MCF 10A (cell line): ENCODE data around the gene MDGA2. TPM values are rescaled to one million over a fixed set of nuclear protein-coding genes. Genes with fewer than 3 reads are reported as not detected.

Experiments used
- BruUV-seq: library from RNA; stranded (reverse); fragments of 400-500 nt; replicated peaks from 2 replicates; lab custom pipeline; 2021; lab: Mats Ljungman, UMichigan
- CTCF ChIA-PET: fragments of 300-600 bp; sonication (Branson Sonifier 250); formaldehyde crosslinking; extraction: SDS; loops from one replicate; lab custom pipeline; 2021; ENCODE audit warnings: antibody characterized with exemption, inconsistent platforms; lab: Yijun Ruan, JAX
- POLR2A ChIA-PET: fragments of 300-600, 350-650 bp; sonication (Branson Sonifier 250); formaldehyde crosslinking; extraction: SDS; loops from one replicate; lab custom pipeline; 2020; ENCODE audit warnings: antibody characterized with exemption, inconsistent platforms; lab: Yijun Ruan, JAX
- DNase-seq: peaks from one replicate; pipeline ENCODE4 v3.0.0-alpha.2; 2018; ENCODE audit not compliant: unreplicated experiment
- H3K27ac Mint-ChIP-seq: one replicate; pipeline ENCODE4 v1.8.0; 2022; ENCODE audit warnings: mild to moderate bottlenecking, low read depth, mixed read lengths; ENCODE audit not compliant: unreplicated experiment
- H3K27me3 Mint-ChIP-seq: one replicate; pipeline ENCODE4 v1.8.0; 2022; ENCODE audit warnings: mixed read lengths; ENCODE audit not compliant: insufficient read depth, unreplicated experiment
- H3K36me3 Mint-ChIP-seq: one replicate; pipeline ENCODE4 v1.8.0; 2022; ENCODE audit warnings: mild to moderate bottlenecking, moderate library complexity, mixed read lengths; ENCODE audit not compliant: insufficient read depth, unreplicated experiment
- H3K4me1 Mint-ChIP-seq: one replicate; pipeline ENCODE4 v1.8.0; 2022; ENCODE audit warnings: mixed read lengths; ENCODE audit not compliant: insufficient read depth, unreplicated experiment
- H3K4me3 Mint-ChIP-seq: one replicate; pipeline ENCODE4 v1.8.0; 2022; ENCODE audit warnings: mild to moderate bottlenecking, moderate library complexity, mixed read lengths; ENCODE audit not compliant: unreplicated experiment
- H3K9me3 Mint-ChIP-seq: one replicate; pipeline ENCODE4 v1.8.0; 2022; ENCODE audit warnings: mixed read lengths; ENCODE audit not compliant: unreplicated experiment
- intact Hi-C: fragments of 100-400 bp; cut with micrococcal nuclease; formaldehyde crosslinking; loops from 2 replicates; pipeline ENCODE4 v1.14.1; 2022
- total RNA-seq: library from RNA; stranded (reverse); gene quantifications from 2 replicates; pipeline ENCODE4 v1.2.3, GENCODE V29; 2022
- TF ChIP-seq, protein P1 (sequence below): fragments of 200-600 bp; IDR thresholded peaks from one replicate; pipeline ENCODE4 v1.8.0; 2022; ENCODE audit warnings: antibody characterized with exemption, mild to moderate bottlenecking; ENCODE audit not compliant: unreplicated experiment

Gene MDGA2
- total RNA-seq, 1 experiment from 2014 or later = not detected

- BruUV-seq = no TSS peak
- no peak overlapping the region for H3K27ac Mint-ChIP-seq
- DNase-seq = no peak
- ChIA-PET CTCF (no interaction called here), POLR2A (no interaction called here)
- no peaks in the 10 kb centered on the region for H3K4me1 Mint-ChIP-seq
- peaks cover 26% of the 10 kb centered on the region for H3K27me3 Mint-ChIP-seq
- intact Hi-C loops = no loop called here
- no peaks in the 10 kb centered on the region for H3K36me3 Mint-ChIP-seq
- H3K4me3 Mint-ChIP-seq = no peak overlapping the region
- no peaks in the 10 kb centered on the region for H3K9me3 Mint-ChIP-seq
- TF ChIP-seq, protein P1, sequence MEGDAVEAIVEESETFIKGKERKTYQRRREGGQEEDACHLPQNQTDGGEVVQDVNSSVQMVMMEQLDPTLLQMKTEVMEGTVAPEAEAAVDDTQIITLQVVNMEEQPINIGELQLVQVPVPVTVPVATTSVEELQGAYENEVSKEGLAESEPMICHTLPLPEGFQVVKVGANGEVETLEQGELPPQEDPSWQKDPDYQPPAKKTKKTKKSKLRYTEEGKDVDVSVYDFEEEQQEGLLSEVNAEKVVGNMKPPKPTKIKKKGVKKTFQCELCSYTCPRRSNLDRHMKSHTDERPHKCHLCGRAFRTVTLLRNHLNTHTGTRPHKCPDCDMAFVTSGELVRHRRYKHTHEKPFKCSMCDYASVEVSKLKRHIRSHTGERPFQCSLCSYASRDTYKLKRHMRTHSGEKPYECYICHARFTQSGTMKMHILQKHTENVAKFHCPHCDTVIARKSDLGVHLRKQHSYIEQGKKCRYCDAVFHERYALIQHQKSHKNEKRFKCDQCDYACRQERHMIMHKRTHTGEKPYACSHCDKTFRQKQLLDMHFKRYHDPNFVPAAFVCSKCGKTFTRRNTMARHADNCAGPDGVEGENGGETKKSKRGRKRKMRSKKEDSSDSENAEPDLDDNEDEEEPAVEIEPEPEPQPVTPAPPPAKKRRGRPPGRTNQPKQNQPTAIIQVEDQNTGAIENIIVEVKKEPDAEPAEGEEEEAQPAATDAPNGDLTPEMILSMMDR = no peak
These were observed 328.6 kb downstream of the MDGA2 start for GRCh38 chr14:47346849-47347248.

- no peak overlapping the region for H3K4me3 Mint-ChIP-seq
- no peaks in the 10 kb centered on the region for H3K9me3 Mint-ChIP-seq
- H3K4me1 Mint-ChIP-seq = no peaks in the 10 kb centered on the region
- BruUV-seq = no TSS peak
- H3K27me3 Mint-ChIP-seq = peaks cover 24% of the 10 kb centered on the region
- TF ChIP-seq, protein P1 = no peak
- ChIA-PET POLR2A (no interaction called here), CTCF (no interaction called here)
- H3K36me3 Mint-ChIP-seq = no peaks in the 10 kb centered on the region
- no peak for DNase-seq
- intact Hi-C loops = no loop called here
- H3K27ac Mint-ChIP-seq = no peak overlapping the region
These were observed 330.4 kb downstream of the MDGA2 start for GRCh38 chr14:47345016-47345415.

DNA sequence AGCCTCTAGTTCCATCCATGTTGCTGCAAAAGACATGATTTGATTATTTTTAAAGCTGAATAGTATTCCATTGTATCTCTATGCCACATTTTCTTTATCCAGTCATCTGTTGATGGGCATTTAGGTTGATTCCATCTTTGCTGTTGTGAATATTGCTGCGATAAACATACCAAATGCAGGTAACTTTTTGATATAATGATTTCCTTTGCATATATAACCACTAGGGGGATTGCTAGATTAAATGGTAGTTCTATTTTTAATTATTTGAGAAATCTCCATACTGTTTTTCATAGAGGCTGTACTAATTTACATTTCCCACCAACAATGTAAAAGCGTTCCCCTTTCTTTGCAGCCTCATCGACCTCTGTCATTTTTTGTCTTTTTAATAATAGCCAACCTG lies 342.5 kb downstream of the MDGA2 start:
- TF ChIP-seq, protein P1 = no peak
- no TSS peak for BruUV-seq
- ChIA-PET CTCF (interaction anchor here (0.7 kb wide), 1 partner anchor 17 kb away, joined by 3 read pairs; no protein-coding TSS in a partner anchor), POLR2A (no interaction called here)
- Mint-ChIP-seq H3K4me1 (no peaks in the 10 kb centered on the region), H3K9me3 (no peaks in the 10 kb centered on the region), H3K27me3 (peaks cover 88% of the 10 kb centered on the region), H3K4me3 (no peak overlapping the region), H3K36me3 (no peaks in the 10 kb centered on the region), H3K27ac (no peak overlapping the region)
- intact Hi-C loops = no loop called here
- DNase-seq = no peak

- Mint-ChIP-seq H3K27me3 (peaks cover 88% of the 10 kb centered on the region), H3K4me3 (no peak overlapping the region), H3K4me1 (no peaks in the 10 kb centered on the region), H3K27ac (no peak overlapping the region), H3K9me3 (no peaks in the 10 kb centered on the region), H3K36me3 (no peaks in the 10 kb centered on the region)
- intact Hi-C loops = no loop called here
- DNase-seq = no peak
- ChIA-PET CTCF (no interaction called here), POLR2A (no interaction called here)
- BruUV-seq = no TSS peak
- TF ChIP-seq, protein P1 = no peak
These were observed 343.3 kb downstream of the MDGA2 start for GRCh38 chr14:47332106-47332505.
